HEK293 (cell line): ENCODE measurements around the gene WNT8B.
A peak's percentile ranks its signal among the peaks of the same experiment; 100 is the strongest.

ENCODE experiments used
- GLI4 ChIP-seq: fragments of 450-650 bp; formaldehyde crosslinking; IDR thresholded peaks from 2 replicates; pipeline ENCODE4 v1.5.1; 2016; ENCODE audit warnings: missing biosample characterization, missing genetic modification characterization
- HOXA7 ChIP-seq: sonication (generic); formaldehyde crosslinking; IDR thresholded peaks from 2 replicates; pipeline ENCODE4 v1.8.1; 2022; ENCODE audit warnings: missing genetic modification reagents, borderline replicate concordance
- KLF10 ChIP-seq: fragments of 450-650 bp; IDR thresholded peaks from 2 replicates; pipeline ENCODE4 v1.5.1; 2018; ENCODE audit warnings: missing biosample characterization, mild to moderate bottlenecking, missing genetic modification characterization
- SETDB1 ChIP-seq: IDR thresholded peaks from one replicate; pipeline ENCODE4 v1.6.1; 2017; ENCODE audit warnings: mild to moderate bottlenecking, low read length, moderate library complexity, mixed read lengths; ENCODE audit not compliant: insufficient read length
- ZNF544 ChIP-seq: fragments of 450-650 bp; formaldehyde crosslinking; IDR thresholded peaks from 2 replicates; pipeline ENCODE4 v1.5.0; 2017; ENCODE audit warnings: missing biosample characterization, missing genetic modification characterization
- ZNF777 ChIP-seq: fragments of 450-650 bp; formaldehyde crosslinking; IDR thresholded peaks from 2 replicates; pipeline ENCODE4 v1.5.1; 2017; ENCODE audit warnings: missing biosample characterization, missing genetic modification characterization, borderline replicate concordance
- ZNF791 ChIP-seq: fragments of 450-650 bp; formaldehyde crosslinking; IDR thresholded peaks from 2 replicates; pipeline ENCODE4 v1.5.1; 2016; ENCODE audit warnings: missing biosample characterization, missing genetic modification characterization
- ZSCAN30 ChIP-seq: fragments of 450-650 bp; IDR thresholded peaks from 2 replicates; pipeline ENCODE4 v1.5.1; 2018; ENCODE audit warnings: missing biosample characterization, mild to moderate bottlenecking, missing genetic modification characterization, moderate library complexity
- TF ChIP-seq, protein P1 (sequence below): fragments of 450-650 bp; formaldehyde crosslinking; IDR thresholded peaks from 2 replicates; pipeline ENCODE4 v1.5.1; 2016; ENCODE audit warnings: missing biosample characterization, missing genetic modification characterization
- TF ChIP-seq, protein P2 (sequence below): fragments of 450-650 bp; formaldehyde crosslinking; IDR thresholded peaks from 2 replicates; pipeline ENCODE4 v1.5.1; 2016; ENCODE audit warnings: missing biosample characterization, missing genetic modification characterization
- TF ChIP-seq, protein P3 (sequence below): fragments of 450-650 bp; formaldehyde crosslinking; optimal IDR thresholded peaks from 2 replicates; pipeline ENCODE3; 2016; ENCODE audit warnings: missing biosample characterization, mild to moderate bottlenecking, missing genetic modification characterization
- TF ChIP-seq, protein P4 (sequence below): fragments of 450-650 bp; formaldehyde crosslinking; IDR thresholded peaks from 2 replicates; pipeline ENCODE4 v1.5.1; 2016; ENCODE audit warnings: missing biosample characterization, missing genetic modification characterization
- TF ChIP-seq, protein P5 (sequence below): fragments of 450-650 bp; formaldehyde crosslinking; IDR thresholded peaks from 2 replicates; pipeline ENCODE4 v1.5.1; 2016; ENCODE audit warnings: missing biosample characterization, missing genetic modification characterization

DNA sequence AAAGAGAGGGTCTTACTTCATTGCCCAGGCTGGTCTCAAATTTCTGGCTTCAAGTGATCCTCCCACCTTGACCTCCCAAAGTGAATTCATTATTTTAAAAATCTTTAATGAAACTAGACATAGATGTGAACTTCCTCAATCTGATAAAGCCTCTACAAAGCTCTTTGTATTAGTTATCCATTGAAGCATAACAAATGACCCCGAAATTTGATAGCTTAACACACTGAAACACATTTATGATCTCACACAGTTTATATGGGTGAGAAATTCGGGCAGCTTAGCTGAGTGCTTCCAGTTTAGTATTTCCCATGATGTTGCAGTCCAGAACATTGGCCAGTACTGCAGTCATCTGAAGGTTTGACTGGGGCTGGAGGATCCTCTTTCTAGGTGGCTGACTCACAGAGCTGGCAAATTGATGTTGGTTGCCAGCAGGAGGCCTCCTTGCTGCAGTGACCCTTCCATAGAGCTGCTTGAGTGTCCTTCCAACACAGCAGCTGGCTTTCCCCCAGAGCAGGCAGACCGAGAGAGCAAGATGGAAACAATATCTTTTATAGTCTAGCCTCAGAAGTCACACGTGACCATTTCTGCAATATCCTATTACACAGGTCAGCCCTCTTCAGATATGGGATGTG lies 16.6 kb upstream of the WNT8B start:
- TF ChIP-seq ZSCAN30 (no peak), ZNF777 (tag by site-specific recombination) (no peak), HOXA7 (CRISPR knock-in tag) (no peak), SETDB1 (peak; percentile 30), GLI4 (tag by site-specific recombination) (no peak), ZNF791 (tag by site-specific recombination) (no peak), ZNF544 (tag by site-specific recombination) (no peak), KLF10 (tag by site-specific recombination) (no peak)
- TF ChIP-seq, protein P1, sequence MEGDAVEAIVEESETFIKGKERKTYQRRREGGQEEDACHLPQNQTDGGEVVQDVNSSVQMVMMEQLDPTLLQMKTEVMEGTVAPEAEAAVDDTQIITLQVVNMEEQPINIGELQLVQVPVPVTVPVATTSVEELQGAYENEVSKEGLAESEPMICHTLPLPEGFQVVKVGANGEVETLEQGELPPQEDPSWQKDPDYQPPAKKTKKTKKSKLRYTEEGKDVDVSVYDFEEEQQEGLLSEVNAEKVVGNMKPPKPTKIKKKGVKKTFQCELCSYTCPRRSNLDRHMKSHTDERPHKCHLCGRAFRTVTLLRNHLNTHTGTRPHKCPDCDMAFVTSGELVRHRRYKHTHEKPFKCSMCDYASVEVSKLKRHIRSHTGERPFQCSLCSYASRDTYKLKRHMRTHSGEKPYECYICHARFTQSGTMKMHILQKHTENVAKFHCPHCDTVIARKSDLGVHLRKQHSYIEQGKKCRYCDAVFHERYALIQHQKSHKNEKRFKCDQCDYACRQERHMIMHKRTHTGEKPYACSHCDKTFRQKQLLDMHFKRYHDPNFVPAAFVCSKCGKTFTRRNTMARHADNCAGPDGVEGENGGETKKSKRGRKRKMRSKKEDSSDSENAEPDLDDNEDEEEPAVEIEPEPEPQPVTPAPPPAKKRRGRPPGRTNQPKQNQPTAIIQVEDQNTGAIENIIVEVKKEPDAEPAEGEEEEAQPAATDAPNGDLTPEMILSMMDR (tag by site-specific recombination), result no peak
- TF ChIP-seq, protein P2, sequence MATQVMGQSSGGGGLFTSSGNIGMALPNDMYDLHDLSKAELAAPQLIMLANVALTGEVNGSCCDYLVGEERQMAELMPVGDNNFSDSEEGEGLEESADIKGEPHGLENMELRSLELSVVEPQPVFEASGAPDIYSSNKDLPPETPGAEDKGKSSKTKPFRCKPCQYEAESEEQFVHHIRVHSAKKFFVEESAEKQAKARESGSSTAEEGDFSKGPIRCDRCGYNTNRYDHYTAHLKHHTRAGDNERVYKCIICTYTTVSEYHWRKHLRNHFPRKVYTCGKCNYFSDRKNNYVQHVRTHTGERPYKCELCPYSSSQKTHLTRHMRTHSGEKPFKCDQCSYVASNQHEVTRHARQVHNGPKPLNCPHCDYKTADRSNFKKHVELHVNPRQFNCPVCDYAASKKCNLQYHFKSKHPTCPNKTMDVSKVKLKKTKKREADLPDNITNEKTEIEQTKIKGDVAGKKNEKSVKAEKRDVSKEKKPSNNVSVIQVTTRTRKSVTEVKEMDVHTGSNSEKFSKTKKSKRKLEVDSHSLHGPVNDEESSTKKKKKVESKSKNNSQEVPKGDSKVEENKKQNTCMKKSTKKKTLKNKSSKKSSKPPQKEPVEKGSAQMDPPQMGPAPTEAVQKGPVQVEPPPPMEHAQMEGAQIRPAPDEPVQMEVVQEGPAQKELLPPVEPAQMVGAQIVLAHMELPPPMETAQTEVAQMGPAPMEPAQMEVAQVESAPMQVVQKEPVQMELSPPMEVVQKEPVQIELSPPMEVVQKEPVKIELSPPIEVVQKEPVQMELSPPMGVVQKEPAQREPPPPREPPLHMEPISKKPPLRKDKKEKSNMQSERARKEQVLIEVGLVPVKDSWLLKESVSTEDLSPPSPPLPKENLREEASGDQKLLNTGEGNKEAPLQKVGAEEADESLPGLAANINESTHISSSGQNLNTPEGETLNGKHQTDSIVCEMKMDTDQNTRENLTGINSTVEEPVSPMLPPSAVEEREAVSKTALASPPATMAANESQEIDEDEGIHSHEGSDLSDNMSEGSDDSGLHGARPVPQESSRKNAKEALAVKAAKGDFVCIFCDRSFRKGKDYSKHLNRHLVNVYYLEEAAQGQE (tag by site-specific recombination), result no peak
- TF ChIP-seq, protein P3, sequence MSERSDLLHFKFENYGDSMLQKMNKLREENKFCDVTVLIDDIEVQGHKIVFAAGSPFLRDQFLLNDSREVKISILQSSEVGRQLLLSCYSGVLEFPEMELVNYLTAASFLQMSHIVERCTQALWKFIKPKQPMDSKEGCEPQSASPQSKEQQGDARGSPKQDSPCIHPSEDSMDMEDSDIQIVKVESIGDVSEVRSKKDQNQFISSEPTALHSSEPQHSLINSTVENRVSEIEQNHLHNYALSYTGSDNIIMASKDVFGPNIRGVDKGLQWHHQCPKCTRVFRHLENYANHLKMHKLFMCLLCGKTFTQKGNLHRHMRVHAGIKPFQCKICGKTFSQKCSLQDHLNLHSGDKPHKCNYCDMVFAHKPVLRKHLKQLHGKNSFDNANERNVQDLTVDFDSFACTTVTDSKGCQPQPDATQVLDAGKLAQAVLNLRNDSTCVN, result no peak
- TF ChIP-seq, protein P4, sequence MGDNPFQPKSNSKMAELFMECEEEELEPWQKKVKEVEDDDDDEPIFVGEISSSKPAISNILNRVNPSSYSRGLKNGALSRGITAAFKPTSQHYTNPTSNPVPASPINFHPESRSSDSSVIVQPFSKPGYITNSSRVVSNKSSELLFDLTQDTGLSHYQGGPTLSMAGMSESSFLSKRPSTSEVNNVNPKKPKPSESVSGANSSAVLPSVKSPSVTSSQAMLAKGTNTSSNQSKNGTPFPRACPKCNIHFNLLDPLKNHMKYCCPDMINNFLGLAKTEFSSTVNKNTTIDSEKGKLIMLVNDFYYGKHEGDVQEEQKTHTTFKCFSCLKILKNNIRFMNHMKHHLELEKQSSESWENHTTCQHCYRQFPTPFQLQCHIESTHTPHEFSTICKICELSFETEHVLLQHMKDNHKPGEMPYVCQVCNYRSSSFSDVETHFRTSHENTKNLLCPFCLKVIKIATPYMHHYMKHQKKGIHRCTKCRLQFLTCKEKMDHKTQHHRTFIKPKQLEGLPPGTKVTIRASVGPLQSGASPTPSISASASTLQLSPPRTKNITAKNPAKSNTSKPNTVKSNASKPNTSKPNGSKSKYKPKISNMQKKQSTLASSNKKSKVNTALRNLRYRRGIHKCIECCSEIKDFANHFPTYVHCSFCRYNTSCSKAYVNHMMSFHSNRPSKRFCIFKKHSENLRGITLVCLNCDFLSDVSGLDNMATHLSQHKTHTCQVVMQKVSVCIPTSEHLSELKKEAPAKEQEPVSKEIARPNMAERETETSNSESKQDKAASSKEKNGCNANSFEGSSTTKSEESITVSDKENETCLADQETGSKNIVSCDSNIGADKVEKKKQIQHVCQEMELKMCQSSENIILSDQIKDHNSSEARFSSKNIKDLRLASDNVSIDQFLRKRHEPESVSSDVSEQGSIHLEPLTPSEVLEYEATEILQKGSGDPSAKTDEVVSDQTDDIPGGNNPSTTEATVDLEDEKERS (tag by site-specific recombination), result no peak
- TF ChIP-seq, protein P5, sequence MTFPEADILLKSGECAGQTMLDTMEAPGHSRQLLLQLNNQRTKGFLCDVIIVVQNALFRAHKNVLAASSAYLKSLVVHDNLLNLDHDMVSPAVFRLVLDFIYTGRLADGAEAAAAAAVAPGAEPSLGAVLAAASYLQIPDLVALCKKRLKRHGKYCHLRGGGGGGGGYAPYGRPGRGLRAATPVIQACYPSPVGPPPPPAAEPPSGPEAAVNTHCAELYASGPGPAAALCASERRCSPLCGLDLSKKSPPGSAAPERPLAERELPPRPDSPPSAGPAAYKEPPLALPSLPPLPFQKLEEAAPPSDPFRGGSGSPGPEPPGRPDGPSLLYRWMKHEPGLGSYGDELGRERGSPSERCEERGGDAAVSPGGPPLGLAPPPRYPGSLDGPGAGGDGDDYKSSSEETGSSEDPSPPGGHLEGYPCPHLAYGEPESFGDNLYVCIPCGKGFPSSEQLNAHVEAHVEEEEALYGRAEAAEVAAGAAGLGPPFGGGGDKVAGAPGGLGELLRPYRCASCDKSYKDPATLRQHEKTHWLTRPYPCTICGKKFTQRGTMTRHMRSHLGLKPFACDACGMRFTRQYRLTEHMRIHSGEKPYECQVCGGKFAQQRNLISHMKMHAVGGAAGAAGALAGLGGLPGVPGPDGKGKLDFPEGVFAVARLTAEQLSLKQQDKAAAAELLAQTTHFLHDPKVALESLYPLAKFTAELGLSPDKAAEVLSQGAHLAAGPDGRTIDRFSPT (tag by site-specific recombination), result no peak
